Measurements from ENCODE around the gene GRIK2.

Gene GRIK2

GRCh38 chr6:101400326-101401135, 7.0 kb downstream of the GRIK2 start:
- H3K79me2 ChIP-seq (ENCODE audit: control insufficient read depth, insufficient read depth, low read length, unreplicated experiment) = no peaks in the 10 kb centered on the region
- H3K27me3 ChIP-seq (ENCODE audit: insufficient read depth, low read length) = peaks cover 81% of the 10 kb centered on the region
- no peaks in the 10 kb centered on the region for H3K36me3 ChIP-seq (ENCODE audit: insufficient read depth, low read length)
- no peak overlapping the region for H3K27ac ChIP-seq (ENCODE audit: low read depth, low read length)
- peaks cover 11% of the 10 kb centered on the region for H3K4me1 ChIP-seq (ENCODE audit: control insufficient read depth, insufficient read depth, low read length, unreplicated experiment)
- H2AFZ ChIP-seq (ENCODE audit: low read length, unreplicated experiment) = no peak overlapping the region
- peak overlapping the region; percentile 72 for H3K4me3 ChIP-seq (ENCODE audit: low read depth, low read length)

- Histone ChIP-seq H3K27ac (ENCODE audit: low read depth, low read length) (no peak overlapping the region), H3K27me3 (ENCODE audit: insufficient read depth, low read length) (peaks cover 84% of the 10 kb centered on the region), H2AFZ (ENCODE audit: low read length, unreplicated experiment) (no peak overlapping the region), H3K79me2 (ENCODE audit: control insufficient read depth, insufficient read depth, low read length, unreplicated experiment) (no peaks in the 10 kb centered on the region), H3K4me1 (ENCODE audit: control insufficient read depth, insufficient read depth, low read length, unreplicated experiment) (peaks cover 11% of the 10 kb centered on the region), H3K4me3 (ENCODE audit: low read depth, low read length) (peak overlapping the region; percentile 74), H3K36me3 (ENCODE audit: insufficient read depth, low read length) (no peaks in the 10 kb centered on the region)
Observed at GRCh38 chr6:101401171-101401570, 7.7 kb downstream of the GRIK2 start.

- peaks cover 89% of the 10 kb centered on the region for H3K27me3 ChIP-seq (ENCODE audit: insufficient read depth, low read length)
- peaks cover 11% of the 10 kb centered on the region for H3K4me1 ChIP-seq (ENCODE audit: control insufficient read depth, insufficient read depth, low read length, unreplicated experiment)
- H3K27ac ChIP-seq (ENCODE audit: low read depth, low read length) = no peak overlapping the region
- H2AFZ ChIP-seq (ENCODE audit: low read length, unreplicated experiment) = no peak overlapping the region
- H3K4me3 ChIP-seq (ENCODE audit: low read depth, low read length) = peak overlapping the region; percentile 74
- no peaks in the 10 kb centered on the region for H3K79me2 ChIP-seq (ENCODE audit: control insufficient read depth, insufficient read depth, low read length, unreplicated experiment)
- H3K36me3 ChIP-seq (ENCODE audit: insufficient read depth, low read length) = no peaks in the 10 kb centered on the region
Observed at GRCh38 chr6:101401792-101402621, 8.5 kb downstream of the GRIK2 start.

GRCh38 chr6:101402622-101403031, 9.1 kb downstream of the GRIK2 start:
- Histone ChIP-seq H3K27me3 (ENCODE audit: insufficient read depth, low read length) (peaks cover 94% of the 10 kb centered on the region), H3K4me1 (ENCODE audit: control insufficient read depth, insufficient read depth, low read length, unreplicated experiment) (peaks cover 11% of the 10 kb centered on the region), H3K4me3 (ENCODE audit: low read depth, low read length) (peak overlapping the region; percentile 74), H3K36me3 (ENCODE audit: insufficient read depth, low read length) (no peaks in the 10 kb centered on the region), H3K27ac (ENCODE audit: low read depth, low read length) (no peak overlapping the region), H3K79me2 (ENCODE audit: control insufficient read depth, insufficient read depth, low read length, unreplicated experiment) (no peaks in the 10 kb centered on the region), H2AFZ (ENCODE audit: low read length, unreplicated experiment) (peak overlapping the region; percentile 59)

- H2AFZ ChIP-seq (ENCODE audit: low read length, unreplicated experiment) = no peak overlapping the region
- H3K79me2 ChIP-seq (ENCODE audit: control insufficient read depth, insufficient read depth, low read length, unreplicated experiment) = no peaks in the 10 kb centered on the region
- H3K27ac ChIP-seq (ENCODE audit: low read depth, low read length) = no peak overlapping the region
- H3K4me3 ChIP-seq (ENCODE audit: low read depth, low read length) = peak overlapping the region; percentile 74
- H3K27me3 ChIP-seq (ENCODE audit: insufficient read depth, low read length) = peaks cover 91% of the 10 kb centered on the region
- peaks cover 10% of the 10 kb centered on the region for H3K4me1 ChIP-seq (ENCODE audit: control insufficient read depth, insufficient read depth, low read length, unreplicated experiment)
- H3K36me3 ChIP-seq (ENCODE audit: insufficient read depth, low read length) = no peaks in the 10 kb centered on the region
Observed at GRCh38 chr6:101403216-101403945, 9.9 kb downstream of the GRIK2 start.

- no peaks in the 10 kb centered on the region for H3K4me1 ChIP-seq (ENCODE audit: control insufficient read depth, insufficient read depth, low read length, unreplicated experiment)
- H3K4me3 ChIP-seq (ENCODE audit: low read depth, low read length) = no peak overlapping the region
- H3K27me3 ChIP-seq (ENCODE audit: insufficient read depth, low read length) = peaks cover 81% of the 10 kb centered on the region
- H2AFZ ChIP-seq (ENCODE audit: low read length, unreplicated experiment) = no peak overlapping the region
- H3K79me2 ChIP-seq (ENCODE audit: control insufficient read depth, insufficient read depth, low read length, unreplicated experiment) = no peaks in the 10 kb centered on the region
- no peak overlapping the region for H3K27ac ChIP-seq (ENCODE audit: low read depth, low read length)
- H3K36me3 ChIP-seq (ENCODE audit: insufficient read depth, low read length) = no peaks in the 10 kb centered on the region
Observed at GRCh38 chr6:101404775-101405174, 11.3 kb downstream of the GRIK2 start.

GRCh38 chr6:101413773-101414172, 20.3 kb downstream of the GRIK2 start:
- Histone ChIP-seq H3K79me2 (ENCODE audit: control insufficient read depth, insufficient read depth, low read length, unreplicated experiment) (no peaks in the 10 kb centered on the region), H3K4me1 (ENCODE audit: control insufficient read depth, insufficient read depth, low read length, unreplicated experiment) (no peaks in the 10 kb centered on the region), H3K36me3 (ENCODE audit: insufficient read depth, low read length) (no peaks in the 10 kb centered on the region), H3K27ac (ENCODE audit: low read depth, low read length) (no peak overlapping the region), H2AFZ (ENCODE audit: low read length, unreplicated experiment) (no peak overlapping the region), H3K4me3 (ENCODE audit: low read depth, low read length) (no peak overlapping the region), H3K27me3 (ENCODE audit: insufficient read depth, low read length) (peaks cover 11% of the 10 kb centered on the region; the same call in 1 of the 2 replicates)

GRCh38 chr6:101417900-101418299, 24.4 kb downstream of the GRIK2 start:
- no peaks in the 10 kb centered on the region for H3K36me3 ChIP-seq (ENCODE audit: insufficient read depth, low read length)
- no peaks in the 10 kb centered on the region for H3K79me2 ChIP-seq (ENCODE audit: control insufficient read depth, insufficient read depth, low read length, unreplicated experiment)
- H3K4me3 ChIP-seq (ENCODE audit: low read depth, low read length) = no peak overlapping the region
- no peak overlapping the region for H2AFZ ChIP-seq (ENCODE audit: low read length, unreplicated experiment)
- no peak overlapping the region for H3K27ac ChIP-seq (ENCODE audit: low read depth, low read length)
- peaks cover 9% of the 10 kb centered on the region; the same call in 1 of the 2 replicates for H3K27me3 ChIP-seq (ENCODE audit: insufficient read depth, low read length)
- H3K4me1 ChIP-seq (ENCODE audit: control insufficient read depth, insufficient read depth, low read length, unreplicated experiment) = no peaks in the 10 kb centered on the region

- no peak overlapping the region for H3K4me3 ChIP-seq (ENCODE audit: low read depth, low read length)
- no peaks in the 10 kb centered on the region for H3K79me2 ChIP-seq (ENCODE audit: control insufficient read depth, insufficient read depth, low read length, unreplicated experiment)
- no peak overlapping the region for H3K27ac ChIP-seq (ENCODE audit: low read depth, low read length)
- H3K27me3 ChIP-seq (ENCODE audit: insufficient read depth, low read length) = peaks cover 9% of the 10 kb centered on the region; the same call in 1 of the 2 replicates
- H3K4me1 ChIP-seq (ENCODE audit: control insufficient read depth, insufficient read depth, low read length, unreplicated experiment) = no peaks in the 10 kb centered on the region
- H2AFZ ChIP-seq (ENCODE audit: low read length, unreplicated experiment) = no peak overlapping the region
- H3K36me3 ChIP-seq (ENCODE audit: insufficient read depth, low read length) = no peaks in the 10 kb centered on the region
Observed at GRCh38 chr6:101422251-101422650, 28.7 kb downstream of the GRIK2 start.

- Histone ChIP-seq H3K79me2 (ENCODE audit: control insufficient read depth, insufficient read depth, low read length, unreplicated experiment) (no peaks in the 10 kb centered on the region), H3K27me3 (ENCODE audit: insufficient read depth, low read length) (peaks cover 9% of the 10 kb centered on the region; the same call in 1 of the 2 replicates), H3K27ac (ENCODE audit: low read depth, low read length) (no peak overlapping the region), H3K36me3 (ENCODE audit: insufficient read depth, low read length) (no peaks in the 10 kb centered on the region), H2AFZ (ENCODE audit: low read length, unreplicated experiment) (no peak overlapping the region), H3K4me3 (ENCODE audit: low read depth, low read length) (no peak overlapping the region), H3K4me1 (ENCODE audit: control insufficient read depth, insufficient read depth, low read length, unreplicated experiment) (no peaks in the 10 kb centered on the region)
Observed at GRCh38 chr6:101422811-101423210, 29.3 kb downstream of the GRIK2 start.

Data from ACC112 (cell line).